GM21526 (cell line): Measurements from ENCODE around the gene CRTC1.
"Not testable (repeated sequence)": the region's sequence is repeated elsewhere in the genome, so short reads cannot be mapped to it uniquely, and the experiment has no call there.

ENCODE experiments used
- ATAC-seq: cut with Tn5 transposase; IDR thresholded peaks from one replicate; pipeline ENCODE4 v1.9.1; 2021; ENCODE audit warnings: moderate library complexity; ENCODE audit not compliant: unreplicated experiment, low FRiP score

CRTC1 gene

DNA sequence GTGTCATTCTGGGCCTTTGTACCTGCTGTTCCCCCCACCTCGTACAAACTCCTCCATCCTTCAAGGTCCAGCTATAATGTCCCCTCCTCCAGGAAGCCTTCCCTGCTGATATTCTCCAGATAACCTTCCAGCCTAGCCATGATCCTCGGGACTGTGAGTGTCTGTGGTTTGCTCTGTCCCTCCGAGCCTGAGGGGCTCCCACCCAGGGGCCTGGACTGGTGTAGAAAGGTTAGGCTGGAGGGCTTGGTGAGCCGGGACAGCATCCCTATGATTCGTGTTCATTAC lies 110.5 kb downstream of the CRTC1 start:
- no peak for ATAC-seq

DNA sequence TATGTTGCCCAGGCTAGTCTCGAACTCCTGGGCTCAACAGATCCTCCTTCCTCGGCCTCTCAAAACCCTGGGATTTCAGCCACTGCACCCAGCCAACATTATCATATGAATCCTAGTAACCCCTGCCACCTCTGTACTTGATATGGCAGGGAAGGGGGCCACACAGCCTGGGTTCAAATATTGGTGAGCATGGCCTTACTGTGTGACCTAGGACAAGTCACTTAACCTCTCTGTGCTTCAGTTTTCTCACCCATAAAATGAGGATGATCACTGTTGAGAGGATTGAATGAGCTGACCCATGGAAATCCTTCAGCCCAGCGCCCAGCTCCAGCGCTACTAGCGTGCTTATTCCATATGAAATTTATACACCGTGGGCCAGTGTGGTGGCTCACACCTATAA lies 111.2 kb downstream of the CRTC1 start:
- no peak for ATAC-seq

DNA sequence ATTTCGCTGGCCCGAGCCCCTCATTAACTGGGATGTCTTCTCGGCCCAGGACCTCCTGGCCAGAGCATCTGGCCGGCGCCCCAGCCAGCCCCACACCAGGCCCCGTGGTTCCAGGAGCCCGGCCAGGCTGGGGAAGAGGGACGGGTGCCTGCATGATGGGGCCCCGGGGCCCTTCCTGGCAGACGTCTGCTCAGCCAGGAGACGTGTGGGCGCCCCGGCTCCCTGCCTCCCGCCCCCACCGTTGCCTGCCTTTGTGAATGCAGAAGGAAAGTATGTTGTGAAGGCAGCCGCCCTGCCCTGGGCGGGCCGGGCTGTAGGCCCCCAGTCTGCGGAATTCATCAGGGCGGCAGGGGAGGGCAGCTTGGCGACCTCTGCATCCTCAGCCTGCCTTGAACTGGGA lies 112.1 kb downstream of the CRTC1 start:
- no peak for ATAC-seq

DNA sequence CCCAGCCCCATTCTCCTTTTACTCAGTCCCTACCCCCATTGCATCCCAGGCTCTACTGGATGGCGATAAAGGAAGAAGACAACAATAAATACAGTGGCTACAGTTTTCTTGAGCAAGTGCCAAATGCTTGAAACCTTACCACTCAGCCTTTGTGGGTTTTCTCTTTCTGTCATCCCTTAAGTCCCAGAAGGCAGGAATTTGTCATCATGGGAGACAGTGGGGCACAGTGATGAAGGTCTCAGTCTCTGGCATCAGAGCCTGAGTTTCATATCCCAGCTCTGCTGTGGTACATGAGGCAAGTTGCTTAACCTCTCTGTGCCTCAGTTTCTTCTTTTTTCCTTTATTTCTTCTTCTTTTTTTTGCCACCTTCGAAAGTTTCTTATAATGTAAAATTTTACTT lies 112.8 kb downstream of the CRTC1 start:
- no peak for ATAC-seq

DNA sequence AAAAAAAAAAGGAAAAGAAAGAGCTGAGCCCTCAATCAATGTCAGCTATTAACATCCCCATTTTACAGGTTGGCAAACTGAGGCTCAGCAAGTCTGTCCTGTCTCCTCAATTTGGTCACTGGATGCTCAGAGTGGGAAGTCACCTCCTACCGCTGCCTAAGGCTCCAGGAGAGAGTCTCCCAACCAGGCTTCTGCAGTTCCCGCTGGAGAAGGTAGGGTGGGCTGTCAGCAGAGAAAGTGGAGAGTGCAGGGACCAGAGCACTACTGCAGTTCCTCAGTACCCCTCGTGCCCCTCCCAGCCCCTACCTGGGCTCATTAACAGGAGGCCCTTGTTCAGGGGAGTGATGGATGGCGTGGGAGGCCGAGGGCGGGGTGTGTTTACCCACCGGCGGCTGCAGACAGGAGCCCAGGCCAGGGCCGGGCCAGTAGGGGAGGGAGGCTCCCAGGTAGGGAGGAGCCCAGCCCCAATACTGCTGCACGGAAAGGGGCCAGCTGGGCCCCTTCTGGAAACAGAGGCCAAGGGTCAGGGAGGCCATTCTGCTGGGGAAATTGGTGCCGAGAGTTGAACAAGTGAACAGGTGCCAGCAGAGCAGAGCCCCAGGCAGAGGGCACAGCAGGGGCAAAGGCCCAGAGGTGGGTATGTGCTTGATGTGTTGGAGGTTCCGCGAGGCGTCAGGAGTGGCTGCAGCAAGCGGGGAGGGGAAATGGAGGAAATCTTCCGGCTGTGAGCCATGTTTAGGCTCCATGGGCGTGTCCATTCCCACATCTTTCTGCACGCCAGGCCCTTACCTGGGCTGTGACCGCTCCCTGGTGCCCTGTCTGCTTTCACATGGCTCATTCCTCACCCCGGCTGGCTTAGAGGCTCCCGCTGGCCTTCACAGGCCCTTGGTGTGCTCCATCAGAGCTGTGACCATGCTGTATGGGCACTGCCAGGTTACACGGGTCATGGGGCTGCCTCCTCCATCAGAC lies 115.2 kb downstream of the CRTC1 start:
- no peak for ATAC-seq

DNA sequence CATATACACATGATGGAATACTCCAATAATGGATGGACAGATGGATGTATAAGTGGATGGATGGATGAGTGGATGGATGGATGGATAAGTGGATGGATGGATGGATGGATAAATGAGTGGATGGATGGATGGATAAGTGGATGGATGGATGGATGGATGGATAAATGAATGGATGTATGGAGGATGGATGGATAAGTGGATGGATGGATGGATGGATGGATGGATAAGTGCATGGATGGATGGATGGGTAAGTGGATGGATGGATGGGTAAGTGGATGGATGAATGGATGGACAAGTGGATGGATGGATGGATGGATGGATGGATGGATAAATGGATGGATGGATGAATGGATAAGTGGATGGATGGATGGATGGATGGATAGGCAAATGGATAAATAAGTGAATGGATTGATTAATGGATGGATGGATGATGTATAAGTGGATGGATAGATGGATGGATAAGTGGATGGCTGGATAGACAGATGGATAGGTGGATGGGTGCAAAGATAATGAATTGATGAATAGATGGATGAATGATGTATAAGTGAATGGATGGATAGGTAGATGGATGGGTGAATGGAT lies 116.0 kb downstream of the CRTC1 start:
- no peak for ATAC-seq

DNA sequence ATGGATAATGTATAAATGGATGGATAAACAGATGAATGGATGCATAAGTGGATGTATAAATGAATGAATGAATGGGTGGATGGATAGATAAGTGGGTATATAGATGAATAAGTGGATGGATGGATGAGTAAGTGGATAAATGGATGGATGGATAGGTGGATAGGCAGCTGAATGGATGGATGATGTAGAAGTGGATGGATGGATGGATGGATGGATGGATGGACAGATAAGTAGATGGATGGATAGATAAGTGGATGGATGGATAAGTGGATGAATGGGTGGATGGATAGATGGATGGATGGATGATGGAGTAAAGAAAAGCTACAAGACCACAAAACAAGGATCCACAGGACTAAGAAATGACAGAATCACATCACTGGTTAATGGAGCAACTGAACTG lies 116.6 kb downstream of the CRTC1 start:
- no peak for ATAC-seq

DNA sequence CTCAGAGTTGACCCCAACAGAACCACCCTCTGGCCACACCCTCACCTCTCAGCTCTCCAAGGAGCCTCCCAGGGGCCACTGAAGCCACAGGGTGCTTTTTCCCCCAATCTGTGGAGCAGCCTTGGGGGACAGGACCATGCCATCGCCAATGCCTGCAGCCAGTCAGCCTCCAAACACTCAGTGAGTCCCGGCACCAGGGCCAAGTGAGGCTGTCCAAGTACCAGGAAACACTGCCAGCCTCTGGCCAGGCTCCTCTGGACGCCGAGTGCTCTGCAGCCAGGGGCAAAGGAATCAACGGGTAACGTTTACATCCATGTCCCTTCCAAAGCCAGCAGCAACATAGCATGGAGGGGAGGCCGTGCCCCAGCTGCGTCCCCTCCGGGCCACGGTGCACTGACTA lies 117.2 kb downstream of the CRTC1 start:
- ATAC-seq: no peak

DNA sequence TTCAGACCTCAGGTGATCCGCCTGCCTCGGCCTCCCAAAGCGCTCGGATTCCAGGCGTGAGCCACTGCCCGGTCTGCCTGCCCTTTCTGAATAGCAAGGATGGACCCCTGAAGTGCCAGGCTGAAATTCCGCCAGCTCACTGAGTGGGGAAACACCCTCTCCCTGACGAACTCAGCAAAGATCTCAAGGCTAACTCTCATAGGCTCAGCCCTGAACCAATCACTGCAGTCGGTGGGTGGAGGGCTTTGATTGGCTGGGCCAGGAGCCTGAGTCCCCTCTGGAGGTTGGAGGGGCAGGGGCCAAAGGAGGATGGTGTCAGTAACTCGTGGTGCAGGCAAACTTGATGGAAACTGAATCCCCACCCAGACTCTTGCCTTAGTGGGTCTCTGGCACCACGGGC lies 118.9 kb downstream of the CRTC1 start:
- no peak for ATAC-seq

DNA sequence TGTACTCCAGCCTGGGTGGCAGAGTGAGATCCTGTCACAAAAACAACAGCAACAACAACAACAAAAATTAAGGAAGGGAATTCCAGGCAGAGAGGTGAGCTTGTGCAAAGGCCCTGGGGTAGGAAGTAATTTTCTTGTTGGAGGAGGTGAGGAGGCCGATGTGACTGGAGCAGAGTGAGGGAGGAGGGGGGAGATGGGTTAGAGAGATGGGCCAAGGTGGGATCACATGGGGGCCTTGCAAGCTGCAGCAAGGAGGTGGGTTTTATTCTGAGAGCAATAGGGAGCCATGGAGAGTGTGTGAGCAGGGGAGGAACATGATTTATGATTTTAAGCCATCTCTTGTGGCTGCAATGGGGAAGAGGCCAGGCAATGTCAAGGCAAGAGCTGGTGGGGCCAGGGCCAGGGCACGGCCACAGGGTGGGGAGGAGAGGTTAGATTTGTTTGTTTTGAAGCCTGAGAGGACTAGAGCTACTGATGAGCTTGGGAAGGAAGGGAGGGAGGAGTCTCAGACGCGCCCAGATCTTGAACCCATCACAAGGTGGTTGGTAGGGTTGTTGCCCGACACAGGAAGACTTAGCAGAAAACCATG lies 120.2 kb downstream of the CRTC1 start:
- ATAC-seq: no peak

DNA sequence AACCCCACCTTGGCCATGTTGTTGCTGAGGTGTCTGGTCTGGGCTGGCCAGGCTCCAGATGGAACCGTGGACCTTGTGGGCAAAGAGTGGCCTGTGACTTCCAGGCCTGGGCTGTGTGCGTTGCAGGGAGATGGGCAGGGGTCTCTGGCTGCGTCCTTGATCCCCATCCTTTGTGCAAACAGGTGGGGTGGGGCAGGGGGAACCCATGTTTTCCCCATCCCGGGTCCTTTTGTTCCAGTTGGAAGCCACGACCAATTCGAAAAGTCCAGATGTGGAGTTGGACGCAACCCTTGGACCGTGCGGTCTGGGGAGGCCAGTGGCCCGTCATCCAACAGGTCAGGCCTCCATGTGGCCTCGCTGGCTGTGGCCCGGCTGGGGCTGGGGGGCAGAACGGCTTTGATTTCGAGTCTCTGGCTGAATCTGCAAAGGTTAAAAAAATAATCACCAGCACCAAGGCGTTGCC lies 120.7 kb downstream of the CRTC1 start:
- ATAC-seq: no peak

DNA sequence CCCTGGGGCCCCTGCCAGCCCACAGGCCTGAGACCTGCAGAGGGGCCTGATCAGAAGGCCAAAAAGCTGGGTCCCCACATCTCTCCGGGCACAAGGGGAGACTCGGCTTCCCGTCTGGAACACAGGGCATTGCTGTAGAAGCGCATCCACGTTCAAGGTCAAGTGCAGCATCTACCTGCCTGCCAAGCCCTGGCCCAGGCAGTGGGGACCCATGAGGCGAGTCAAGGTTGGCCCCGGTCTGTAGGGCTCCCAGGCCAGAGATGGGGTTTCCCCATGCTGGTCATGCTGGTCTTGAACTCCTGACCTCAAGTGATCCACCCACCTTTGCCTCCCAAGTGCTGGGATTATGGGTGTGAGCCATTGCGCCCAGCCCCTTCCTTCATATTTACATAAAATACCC lies 121.2 kb downstream of the CRTC1 start:
- ATAC-seq: no peak

DNA sequence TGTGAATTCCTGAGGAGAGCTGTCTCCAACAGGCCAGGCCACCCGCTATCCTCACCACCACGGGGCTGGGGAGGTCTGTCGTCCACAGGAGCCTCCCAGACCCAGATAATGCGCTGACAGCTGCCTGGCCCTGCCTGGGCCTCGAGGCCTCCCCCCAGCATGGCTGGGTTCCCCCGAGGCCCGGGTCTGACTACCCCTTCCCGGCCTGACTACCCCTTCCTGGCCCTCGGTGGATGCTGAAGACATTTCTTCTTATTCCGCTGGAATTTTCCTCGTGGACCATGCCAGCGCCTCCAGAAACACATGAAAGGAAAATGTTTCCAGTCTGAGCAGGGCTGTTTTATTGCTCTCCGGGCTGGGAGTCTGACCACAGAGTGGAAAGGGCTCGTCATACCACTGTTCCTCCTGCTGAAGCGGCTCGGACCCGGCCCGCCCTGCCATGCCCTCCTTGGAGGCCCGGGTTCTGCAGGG lies 124.4 kb downstream of the CRTC1 start:
- ATAC-seq: no peak

DNA sequence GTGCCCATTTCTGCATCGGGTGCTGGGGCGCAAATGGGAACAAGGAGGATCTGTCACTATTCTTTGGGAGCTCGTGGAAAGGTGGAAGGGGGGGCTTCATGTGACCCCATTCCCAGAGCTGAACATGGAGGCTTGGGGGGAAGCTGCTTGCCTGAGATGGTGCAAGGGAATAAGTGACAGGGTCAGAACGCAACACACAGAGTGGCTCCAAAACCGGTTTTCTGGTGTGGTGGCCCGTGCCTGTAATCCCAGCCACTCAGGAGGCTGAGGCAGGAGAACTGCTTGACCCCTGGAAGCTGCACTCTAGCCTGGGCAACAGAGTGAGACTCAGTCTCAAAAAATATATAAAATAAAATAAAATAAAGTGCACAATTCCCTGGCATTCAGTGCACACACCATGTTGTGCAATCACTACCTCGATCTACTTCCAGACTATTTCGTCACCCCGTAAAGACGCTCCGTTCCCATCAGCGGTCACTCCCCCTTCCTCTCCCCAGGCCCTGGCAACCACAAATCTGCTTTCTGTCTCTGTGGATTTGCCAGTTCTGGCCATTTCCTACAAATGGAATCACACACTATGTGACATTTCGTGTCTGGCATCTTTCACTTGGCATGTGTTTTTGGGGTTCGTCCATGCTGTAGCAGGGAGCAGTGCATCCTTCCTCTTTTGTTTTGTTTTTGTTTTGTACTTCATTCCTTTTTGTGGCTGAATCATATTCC lies 125.8 kb downstream of the CRTC1 start:
- ATAC-seq: no peak

DNA sequence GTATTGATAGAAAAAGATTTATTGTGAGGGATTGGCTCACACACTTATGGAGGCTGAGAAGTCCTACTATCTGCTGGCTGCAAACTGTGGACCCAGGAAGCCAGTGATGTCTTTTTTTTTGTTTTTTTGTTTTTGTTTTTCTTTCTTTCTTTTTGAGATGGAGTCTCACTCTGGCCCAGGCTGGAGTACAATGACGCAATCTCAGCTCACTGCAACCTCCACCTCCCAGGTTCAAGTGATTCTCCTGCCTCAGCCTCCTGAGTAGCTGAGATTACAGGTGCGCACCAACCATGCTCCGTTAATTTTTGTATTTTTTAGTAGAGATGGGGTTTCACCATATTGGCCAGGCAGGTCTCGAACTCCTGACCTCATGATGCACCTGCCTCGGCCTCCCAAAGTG lies 128.2 kb downstream of the CRTC1 start:
- ATAC-seq: not testable (repeated sequence)

DNA sequence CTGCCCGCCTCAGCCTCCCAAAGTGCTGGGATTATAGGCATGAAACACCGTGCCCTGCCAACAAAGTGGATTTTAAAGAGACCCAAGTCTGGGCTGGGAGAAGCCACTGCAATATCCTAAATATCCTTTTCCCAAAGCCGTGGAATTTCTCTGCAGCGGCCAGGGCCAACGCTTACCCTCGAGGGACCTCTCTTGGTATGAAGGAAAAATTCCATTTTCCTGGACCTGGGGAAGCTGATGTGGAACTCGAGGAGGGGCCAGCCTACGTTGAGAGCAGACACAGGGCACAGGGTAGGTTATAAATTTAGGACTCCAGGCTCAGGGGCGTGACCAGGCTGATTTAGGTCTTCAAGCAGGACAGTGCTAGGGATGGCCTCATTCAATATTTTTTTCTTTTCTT lies 130.6 kb downstream of the CRTC1 start:
- ATAC-seq: no peak

DNA sequence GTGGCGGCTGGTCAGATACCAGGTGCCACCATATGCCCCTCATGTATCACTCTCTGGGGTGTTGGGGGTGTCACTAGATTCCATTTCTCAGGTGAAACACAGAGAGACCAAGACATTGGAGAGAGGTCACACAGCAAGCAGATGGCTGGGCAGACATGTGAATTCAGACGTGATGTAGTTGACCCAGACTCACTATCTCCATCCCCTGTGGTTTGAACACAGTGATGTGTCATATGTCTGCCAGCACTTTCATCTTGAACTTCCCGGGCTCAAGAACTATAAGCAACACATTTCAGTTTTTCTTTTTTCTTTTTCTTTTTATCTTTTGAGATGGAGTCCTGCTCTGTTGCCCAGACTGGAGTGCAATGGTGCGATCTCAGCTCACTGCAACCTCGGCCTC lies 132.2 kb downstream of the CRTC1 start:
- no peak for ATAC-seq

DNA sequence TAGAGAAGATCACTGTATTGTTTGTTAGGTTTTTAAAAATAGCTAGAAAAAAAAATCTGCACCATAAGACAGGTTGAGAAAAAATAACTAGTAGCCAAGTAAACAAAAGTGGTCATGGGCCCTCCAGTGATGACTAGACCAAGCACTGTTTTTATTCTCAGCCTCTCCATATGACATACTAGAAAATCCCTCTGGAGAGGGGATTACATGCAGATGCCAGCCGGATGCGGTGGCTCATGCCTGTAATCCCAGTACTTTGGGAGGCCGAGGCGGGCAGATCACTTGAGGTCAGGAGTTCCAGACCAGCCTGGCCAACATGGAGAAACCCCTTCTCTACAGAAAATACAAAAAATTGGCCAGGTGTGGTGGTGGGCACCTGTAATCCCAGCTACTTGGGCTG lies 133.2 kb downstream of the CRTC1 start:
- ATAC-seq: not testable (repeated sequence)

DNA sequence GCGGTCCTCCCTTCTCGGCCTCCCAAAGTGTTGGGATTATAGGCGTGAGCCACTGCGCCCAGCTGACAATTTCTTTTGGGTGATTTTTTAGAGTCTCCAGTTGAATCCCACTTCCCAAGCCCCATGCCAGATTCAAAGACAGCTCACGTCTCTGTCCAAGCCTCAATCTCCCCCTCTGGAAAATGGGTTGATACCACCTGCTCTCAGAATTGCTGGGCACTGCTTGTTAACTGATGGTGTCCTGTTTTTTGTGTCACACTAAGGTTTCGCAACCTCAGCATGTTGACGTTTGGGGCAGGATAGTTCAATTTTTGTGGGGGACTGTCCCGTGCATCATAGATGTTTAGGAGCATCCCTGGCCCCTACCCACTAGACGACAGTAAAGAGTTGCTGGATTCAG lies 134.1 kb downstream of the CRTC1 start:
- ATAC-seq: no peak

DNA sequence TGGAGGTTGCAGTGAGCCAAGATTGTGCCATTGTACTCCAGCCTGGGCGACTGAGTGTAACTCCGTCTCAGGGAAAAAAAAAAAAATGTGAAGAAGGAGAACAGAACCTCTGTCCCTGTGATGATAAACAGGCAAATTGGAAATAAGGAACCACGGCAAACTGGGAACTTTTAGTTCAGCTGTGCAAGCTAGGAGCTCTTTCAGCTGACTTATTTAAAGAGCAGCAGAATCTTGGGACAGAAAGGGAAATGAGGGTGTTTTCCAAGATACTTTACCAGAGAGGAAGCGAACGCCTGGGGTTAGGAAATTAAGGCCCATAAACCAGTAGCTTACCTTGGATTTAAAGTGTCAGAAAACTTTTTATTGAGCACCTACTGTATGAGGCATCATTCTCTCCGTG lies 145.3 kb downstream of the CRTC1 start:
- no peak for ATAC-seq

DNA sequence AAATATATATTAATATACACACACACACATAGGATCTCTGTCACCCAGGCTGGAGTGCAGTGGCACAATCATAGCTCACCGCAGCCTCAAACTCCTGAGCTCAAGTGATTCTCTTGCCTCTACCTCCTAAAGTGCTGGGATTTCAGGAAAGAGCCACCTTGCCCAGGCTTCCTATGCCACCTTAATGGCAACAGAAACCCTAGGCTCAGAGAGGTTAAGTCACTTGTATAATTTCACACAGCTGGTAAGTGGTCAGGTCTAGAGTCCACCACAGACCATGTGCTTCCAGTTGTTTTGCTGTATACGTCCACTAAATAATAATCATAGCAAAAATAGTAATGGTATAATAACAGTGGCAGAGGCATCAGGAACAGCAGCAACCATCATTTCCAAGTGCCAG lies 147.0 kb downstream of the CRTC1 start:
- no peak for ATAC-seq
